CD14-positive monocyte (primary cell): ENCODE measurements around the gene SLC47A1. TPM values are rescaled to one million over a fixed set of nuclear protein-coding genes. Genes with fewer than 3 reads are reported as not detected.

Experiments used
- DNase-seq, 3 donors: peaks; one replicate each; pipeline ENCODE4 v3.0.0-alpha.2; 2011 to 2022
- H2AFZ ChIP-seq: 2 replicates; pipeline ENCODE4 v1.6.0; 2012; ENCODE audit warnings: mild to moderate bottlenecking, low read depth, low read length, inconsistent platforms; ENCODE audit not compliant: insufficient read depth, poor library complexity, severe bottlenecking
- H3K27ac ChIP-seq, 2 donors: 1 replicate in 1 of 2; 2 replicates in 1 of 2; pipeline ENCODE4 v1.5.1; 2012 to 2013; ENCODE audit warnings: low read length in 2 of 2, control low read depth in 1 of 2, inconsistent platforms in 1 of 2, low read depth in 1 of 2, mild to moderate bottlenecking in 1 of 2
- H3K27me3 ChIP-seq, 2 donors: one replicate each; pipeline versions ENCODE4 v1.6.0 to v1.6.1; 2011 to 2013; ENCODE audit warnings: low read length in 2 of 2; ENCODE audit not compliant: control insufficient read depth in 2 of 2, insufficient read depth in 2 of 2
- H3K36me3 ChIP-seq, 2 donors: replicated peaks in 1 of 2; 1 replicate in 1 of 2; 2 replicates in 1 of 2; pipeline versions ENCODE4 v1.5.1 to v1.6.1; 2012 to 2013; ENCODE audit warnings: low read length in 2 of 2, control low read depth in 1 of 2, inconsistent platforms in 1 of 2, mild to moderate bottlenecking in 1 of 2; ENCODE audit not compliant: insufficient read depth in 2 of 2, control insufficient read depth in 1 of 2
- H3K4me1 ChIP-seq, 2 donors: 1 replicate in 1 of 2; 2 replicates in 1 of 2; pipeline versions ENCODE4 v1.5.1 to v1.6.1; 2012 to 2013; ENCODE audit warnings: low read length in 2 of 2, control low read depth in 1 of 2, inconsistent platforms in 1 of 2, mild to moderate bottlenecking in 1 of 2, moderate library complexity in 1 of 2; ENCODE audit not compliant: insufficient read depth in 2 of 2, control insufficient read depth in 1 of 2
- H3K4me2 ChIP-seq: replicated peaks from 2 replicates; pipeline ENCODE3; 2012; ENCODE audit warnings: low read length, moderate library complexity, mild to moderate bottlenecking; ENCODE audit not compliant: poor library complexity, severe bottlenecking; ENCODE audit errors: extremely low read depth
- H3K4me3 ChIP-seq, 3 experiments: fragments of 200-600 bp in 1 of 3; sonication (generic) in 1 of 3; replicated peaks in 1 of 3; 1 replicate in 2 of 3; 2 replicates in 1 of 3; pipeline ENCODE4 v1.5.1; 2011 to 2013; ENCODE audit warnings: low read length in 3 of 3, mild to moderate bottlenecking in 3 of 3, control low read depth in 2 of 3, low read depth in 2 of 3, inconsistent platforms in 1 of 3, moderate library complexity in 1 of 3
- H3K79me2 ChIP-seq: 2 replicates; pipeline ENCODE4 v1.6.0; 2012; ENCODE audit warnings: mild to moderate bottlenecking, control low read depth, inconsistent platforms, low read length, moderate library complexity; ENCODE audit not compliant: insufficient read depth
- H3K9ac ChIP-seq: 2 replicates; pipeline ENCODE4 v1.6.0; 2017; ENCODE audit warnings: low read length, mild to moderate bottlenecking; ENCODE audit not compliant: insufficient read depth, poor library complexity, severe bottlenecking
- H3K9me3 ChIP-seq, 2 donors: replicated peaks in 1 of 2; 1 replicate in 1 of 2; 2 replicates in 1 of 2; pipeline versions ENCODE4 v1.5.1 to v1.6.1; 2012 to 2013; ENCODE audit warnings: low read length in 2 of 2, control low read depth in 1 of 2; ENCODE audit not compliant: control insufficient read depth in 1 of 2, insufficient read depth in 1 of 2
- H4K20me1 ChIP-seq: 2 replicates; pipeline ENCODE4 v1.6.0; 2012; ENCODE audit warnings: mild to moderate bottlenecking, low read length, control low read depth, moderate library complexity; ENCODE audit not compliant: insufficient read depth
- H3K27ac Mint-ChIP-seq, 7 donors: one replicate each; pipeline ENCODE4 v1.8.0; 2020; ENCODE audit warnings: mild to moderate bottlenecking in 7 of 7, mixed read lengths in 7 of 7, moderate library complexity in 6 of 7, inconsistent platforms in 2 of 7
- H3K27me3 Mint-ChIP-seq, 3 donors: one replicate each; pipeline ENCODE4 v1.8.0; 2021 to 2022; ENCODE audit warnings: low read depth in 3 of 3, mild to moderate bottlenecking in 3 of 3, mixed read lengths in 3 of 3, moderate library complexity in 3 of 3, inconsistent platforms in 1 of 3
- H3K36me3 Mint-ChIP-seq, 2 donors: one replicate each; pipeline ENCODE4 v1.8.0; 2020; ENCODE audit warnings: mixed read lengths in 2 of 2, inconsistent platforms in 1 of 2, mild to moderate bottlenecking in 1 of 2
- H3K4me1 Mint-ChIP-seq: one replicate; pipeline ENCODE4 v1.8.0; 2020; ENCODE audit warnings: mild to moderate bottlenecking, mixed read lengths
- H3K4me3 Mint-ChIP-seq, 2 donors: one replicate each; pipeline ENCODE4 v1.8.0; 2020; ENCODE audit warnings: mild to moderate bottlenecking in 2 of 2, mixed read lengths in 2 of 2, moderate library complexity in 1 of 2
- H3K9me3 Mint-ChIP-seq, 7 donors: one replicate each; pipeline ENCODE4 v1.8.0; 2020 to 2022; ENCODE audit warnings: mixed read lengths in 7 of 7, mild to moderate bottlenecking in 6 of 7, moderate library complexity in 6 of 7, inconsistent platforms in 2 of 7
- WGBS: methylation state at CpG from one replicate; pipeline ENCODE4 v1.1.5; 2013; ENCODE audit warnings: missing lambda C conversion rate; ENCODE audit not compliant: insufficient coverage; 5-methylcytosine and 5-hydroxymethylcytosine counted together
- intact Hi-C, 2 donors: fragments of 100-400 bp; cut with micrococcal nuclease; formaldehyde crosslinking; loops; one replicate each; pipeline versions ENCODE4 v1.15.0 to v1.15.1; 2023
- polyA plus RNA-seq, 3 donors: library from polyadenylated mRNA; depleted of rRNA in 1 of 3; unstranded in 2 of 3; stranded (reverse) in 1 of 3; fragments of 300-500 nt in 2 of 3; fragments of >200 nt in 1 of 3; fragmentation: Illumina TruSeq in 2 of 3; gene quantifications; 1 replicate in 2 of 3; 2 replicates in 1 of 3; pipeline ENCODE4 v1.2.3, GENCODE V29; 2012 to 2021
- TF ChIP-seq, protein P1 (sequence below): fragments of 200-600 bp; IDR thresholded peaks from one replicate; pipeline ENCODE4 v1.8.0; 2022; ENCODE audit warnings: antibody characterized with exemption, mild to moderate bottlenecking

SLC47A1 gene
- polyA plus RNA-seq, 3 donors = 0.44 to 2.0 (median 0.49) TPM

DNA sequence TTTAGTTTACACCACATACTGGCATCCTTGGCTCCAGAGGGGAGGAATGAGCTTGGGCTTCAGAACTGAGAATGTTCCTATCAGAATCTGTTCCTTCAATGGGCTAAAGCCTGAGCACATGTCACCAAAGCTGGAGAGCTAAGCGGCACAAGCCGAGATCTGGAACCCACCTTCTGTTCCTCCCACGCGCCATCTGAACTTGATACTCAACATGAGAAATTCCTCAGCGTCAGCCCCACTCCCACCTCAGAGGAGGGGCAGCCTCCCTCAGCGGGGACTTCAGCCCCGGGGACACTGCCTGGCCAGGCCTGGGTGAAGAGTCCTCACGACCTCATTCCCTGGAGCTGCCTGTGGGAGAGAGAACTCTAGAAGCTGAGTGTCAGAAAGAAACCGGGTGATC is 22.8 kb upstream of the SLC47A1 start:
- Mint-ChIP-seq H3K27me3 (peaks cover 12 to 22% (median 20%) of the 10 kb centered on the region in 3 donors), H3K4me1 (peaks cover 11% of the 10 kb centered on the region), H3K27ac (no peak overlapping the region), H3K9me3 (peaks cover 0 to 5% (median 0%) of the 10 kb centered on the region in 7 donors), H3K36me3 (no peaks in the 10 kb centered on the region), H3K4me3 (no peak overlapping the region)
- DNase-seq = no peak
- peaks cover 6% of the 10 kb centered on the region in 2 donors for H3K4me1 ChIP-seq
- H3K27me3 ChIP-seq = peaks cover 0 to 4% of the 10 kb centered on the region in 2 donors
- no peaks in the 10 kb centered on the region for H3K9me3 ChIP-seq
- H4K20me1 ChIP-seq = no peaks in the 10 kb centered on the region
- WGBS = 95% methylated on average over 6 of the region's 9 CpGs
- H3K4me2 ChIP-seq = no peak overlapping the region
- H3K27ac ChIP-seq = no peak overlapping the region
- no peak overlapping the region for H2AFZ ChIP-seq
- no peak overlapping the region for H3K9ac ChIP-seq
- no peak overlapping the region for H3K4me3 ChIP-seq
- H3K79me2 ChIP-seq = no peaks in the 10 kb centered on the region
- TF ChIP-seq, protein P1, sequence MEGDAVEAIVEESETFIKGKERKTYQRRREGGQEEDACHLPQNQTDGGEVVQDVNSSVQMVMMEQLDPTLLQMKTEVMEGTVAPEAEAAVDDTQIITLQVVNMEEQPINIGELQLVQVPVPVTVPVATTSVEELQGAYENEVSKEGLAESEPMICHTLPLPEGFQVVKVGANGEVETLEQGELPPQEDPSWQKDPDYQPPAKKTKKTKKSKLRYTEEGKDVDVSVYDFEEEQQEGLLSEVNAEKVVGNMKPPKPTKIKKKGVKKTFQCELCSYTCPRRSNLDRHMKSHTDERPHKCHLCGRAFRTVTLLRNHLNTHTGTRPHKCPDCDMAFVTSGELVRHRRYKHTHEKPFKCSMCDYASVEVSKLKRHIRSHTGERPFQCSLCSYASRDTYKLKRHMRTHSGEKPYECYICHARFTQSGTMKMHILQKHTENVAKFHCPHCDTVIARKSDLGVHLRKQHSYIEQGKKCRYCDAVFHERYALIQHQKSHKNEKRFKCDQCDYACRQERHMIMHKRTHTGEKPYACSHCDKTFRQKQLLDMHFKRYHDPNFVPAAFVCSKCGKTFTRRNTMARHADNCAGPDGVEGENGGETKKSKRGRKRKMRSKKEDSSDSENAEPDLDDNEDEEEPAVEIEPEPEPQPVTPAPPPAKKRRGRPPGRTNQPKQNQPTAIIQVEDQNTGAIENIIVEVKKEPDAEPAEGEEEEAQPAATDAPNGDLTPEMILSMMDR = no peak
- intact Hi-C loops = loop anchor here (5.0 kb wide), 3 partner anchors 36 to 256 kb away; partner anchors contain the start of gene ALDH3A2 (in 2 of the 2)
- H3K36me3 ChIP-seq = no peaks in the 10 kb centered on the region

DNA sequence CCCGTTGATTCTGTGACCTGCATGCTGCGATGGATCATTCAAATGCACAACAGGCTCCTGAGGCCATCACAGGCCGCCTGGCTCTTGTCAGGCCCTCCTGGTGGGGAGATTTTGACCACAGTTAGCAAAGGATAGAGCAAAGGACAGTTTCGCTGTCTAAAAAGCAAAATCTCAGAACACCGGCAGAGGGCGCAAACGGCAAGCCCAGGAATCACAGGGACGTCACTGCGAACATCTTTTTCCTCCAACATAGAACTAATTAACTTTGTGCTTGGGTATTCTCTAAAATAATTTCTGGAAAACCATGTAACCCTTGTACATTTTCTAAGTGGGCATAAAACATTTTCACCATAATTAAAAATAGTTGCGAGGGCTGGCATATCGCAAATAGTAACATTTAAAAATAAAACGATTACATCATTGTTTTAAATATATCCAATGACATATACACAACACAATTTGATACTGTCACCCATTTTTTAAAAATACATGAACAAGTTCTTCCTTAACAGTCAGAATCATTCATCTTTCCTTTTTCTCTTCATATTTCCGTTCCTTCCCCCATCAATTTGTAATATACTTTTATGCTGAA is 19.7 kb upstream of the SLC47A1 start:
- no peaks in the 10 kb centered on the region for H3K79me2 ChIP-seq
- peaks cover 0 to 2% (median 0%) of the 10 kb centered on the region in 3 donors for H3K27me3 Mint-ChIP-seq
- peak overlapping the region in 2 of 7 donors; percentile 36 to 65 for H3K27ac Mint-ChIP-seq
- H2AFZ ChIP-seq = no peak overlapping the region
- no peak overlapping the region for H3K9ac ChIP-seq
- no peaks in the 10 kb centered on the region for H3K9me3 ChIP-seq
- no peak overlapping the region for H3K27ac ChIP-seq
- DNase-seq = peak; percentile 63 to 70 (median 70)
- H3K9me3 Mint-ChIP-seq = peaks cover 0 to 4% (median 0%) of the 10 kb centered on the region in 7 donors
- no peaks in the 10 kb centered on the region for H3K36me3 Mint-ChIP-seq
- no peak overlapping the region for H3K4me2 ChIP-seq
- no peak overlapping the region for H3K4me3 Mint-ChIP-seq
- H3K4me1 ChIP-seq = peaks cover 0 to under 1% of the 10 kb centered on the region in 2 donors
- TF ChIP-seq, protein P1 = peak; percentile 96
- no peaks in the 10 kb centered on the region for H4K20me1 ChIP-seq
- H3K4me3 ChIP-seq = no peak overlapping the region
- intact Hi-C loops = loop anchor here (1.0 to 5.0 kb wide), 4 partner anchors 33 to 253 kb away; partner anchors contain the start of gene ALDH3A2 (in 2 of the 2)
- peaks cover 8% of the 10 kb centered on the region for H3K4me1 Mint-ChIP-seq
- H3K36me3 ChIP-seq = no peaks in the 10 kb centered on the region
- WGBS = 7% methylated on average over 3 of the region's 13 CpGs
- H3K27me3 ChIP-seq = no peaks in the 10 kb centered on the region
